Ovary (tissue), 9 donors: ENCODE results near the gene SCUBE3. TPM values are rescaled to one million over a fixed set of nuclear protein-coding genes. Genes with fewer than 3 reads are reported as not detected.

Experiments
- DNase-seq, 5 donors: peaks; one replicate each; pipeline ENCODE4 v3.0.0-alpha.2; 2019 to 2020
- H3K27ac ChIP-seq, 2 donors: fragments of 200-600 bp; one replicate each; pipeline versions ENCODE4 v1.5.1 to v1.8.0; 2019 to 2022
- H3K27me3 ChIP-seq: fragments of 200-600 bp; one replicate; pipeline ENCODE4 v1.8.0; 2022
- H3K36me3 ChIP-seq: fragments of 200-600 bp; sonication (generic); one replicate; pipeline ENCODE4 v1.5.1; 2019
- H3K4me1 ChIP-seq: one replicate; pipeline ENCODE4 v1.8.1; 2013; ENCODE audit warnings: mild to moderate bottlenecking, moderate library complexity; ENCODE audit not compliant: insufficient read depth
- H3K4me3 ChIP-seq: fragments of 200-600 bp; sonication (generic); one replicate; pipeline ENCODE4 v1.5.1; 2017
- H3K9me3 ChIP-seq, 2 donors: fragments of 200-600 bp in 1 of 2; sonication (generic) in 1 of 2; one replicate each; pipeline versions ENCODE4 v1.5.1 to v1.8.1; 2013 to 2019; ENCODE audit warnings: mild to moderate bottlenecking in 1 of 2, moderate library complexity in 1 of 2
- CTCF ChIP-seq, 3 donors: fragments of 450-650 bp in 2 of 3; fragments of 200-600 bp in 1 of 3; IDR thresholded peaks; one replicate each; pipeline versions ENCODE4 v1.5.1 to v1.8.0; 2016 to 2022; ENCODE audit warnings: antibody characterized with exemption in 3 of 3, mild to moderate bottlenecking in 1 of 3
- EP300 ChIP-seq: sonication (generic); formaldehyde crosslinking; IDR thresholded peaks from one replicate; pipeline ENCODE4 v1.6.1; 2017; ENCODE audit warnings: antibody characterized with exemption
- POLR2A ChIP-seq: fragments of 450-650 bp; IDR thresholded peaks from one replicate; pipeline ENCODE4 v1.6.1; 2017; ENCODE audit warnings: antibody characterized with exemption, mild to moderate bottlenecking, moderate library complexity
- WGBS, 3 donors: extraction: QIAGEN DNeasy Blood & Tissue Kit in 1 of 3; methylation state at CpG; one replicate each; pipeline versions ENCODE4 v1.1.5 to v1.1.7; 2013 to 2017; 5-methylcytosine and 5-hydroxymethylcytosine counted together
- intact Hi-C, 4 donors: fragments of 100-400 bp; cut with DNase I; formaldehyde crosslinking; loops; one replicate each; pipeline versions ENCODE4 v1.11.0 to v1.15.1; 2022 to 2023
- polyA plus RNA-seq, 2 donors: library from polyadenylated mRNA; stranded (reverse); fragments of 200-250 nt in 1 of 2; fragments of 350-450 nt in 1 of 2; fragmentation: Illumina TruSeq in 1 of 2; extraction: RNeasy Lipid Tissue Mini Kit (QIAGEN cat#74804) in 1 of 2; gene quantifications; one replicate each; pipeline ENCODE4 v1.2.3, GENCODE V29; 2013 to 2014
- total RNA-seq, 7 donors: library from RNA; depleted of rRNA in 2 of 7; stranded (reverse); fragments of >200 nt in 2 of 7; fragmentation: NEBNext Ultra II Directional in 3 of 7; extraction: Animal tissue kit (Norgen Biotek cat#: 25700) in 3 of 7; gene quantifications; one replicate each; pipeline versions ENCODE4 v1.1.0 to v1.2.4, GENCODE V29; 2016 to 2023
- donor health status: DM: no; HTN: no; CAD: no; lungs with moderate emphysema.
- donor health status: DM: no; HTN: no; CAD: no.
- donor health status: Bipolar disorder and iron deficiency.
- donor health status: DM: yes; HTN: yes; CAD: no.
- donor health status: DM: no; HTN: no; CAD: no.
- donor health status: DM: yes; HTN: yes; CAD: no.

The SCUBE3 gene
- total and polyA plus RNA-seq, 9 donors: 0.08 to 3.1 (median 0.18) TPM; not detected in 1

GRCh38 chr6:35223396-35223795 lies 9.6 kb downstream of the SCUBE3 start:
- intact Hi-C loops: loop anchor here in 1 of 4 donors (5.0 kb wide), 1 partner anchor 1264 kb away; no protein-coding TSS in a partner anchor
- H3K4me1 ChIP-seq: no peaks in the 10 kb centered on the region
- TF ChIP-seq CTCF (IDR thresholded peaks at IDR 0.05) (no peak), POLR2A (no peak), EP300 (no peak)
- WGBS, 3 donors: 76 to 92% (median 79%) methylated on average over 2 of the region's 2 CpGs
- DNase-seq: no peak
- H3K4me3 ChIP-seq: no peak overlapping the region
- no peaks in the 10 kb centered on the region for H3K27me3 ChIP-seq
- H3K36me3 ChIP-seq: no peaks in the 10 kb centered on the region
- no peaks in the 10 kb centered on the region for H3K9me3 ChIP-seq
- no peak overlapping the region for H3K27ac ChIP-seq

GRCh38 chr6:35224720-35225119 lies 11.0 kb downstream of the SCUBE3 start:
- TF ChIP-seq POLR2A (no peak), CTCF (IDR thresholded peaks at IDR 0.05) (no peak), EP300 (no peak)
- no peak overlapping the region for H3K27ac ChIP-seq

GRCh38 chr6:35228481-35228880 lies 14.7 kb downstream of the SCUBE3 start:
- Histone ChIP-seq H3K4me1 (peaks cover 4% of the 10 kb centered on the region), H3K27me3 (no peaks in the 10 kb centered on the region), H3K36me3 (no peaks in the 10 kb centered on the region), H3K27ac (no peak overlapping the region), H3K4me3 (no peak overlapping the region), H3K9me3 (no peaks in the 10 kb centered on the region)
- no peak for DNase-seq
- WGBS, 3 donors: 86 to 95% (median 88%) methylated on average over 6 of the region's 6 CpGs
- TF ChIP-seq CTCF (IDR thresholded peaks at IDR 0.05) (no peak), EP300 (no peak), POLR2A (no peak)
- intact Hi-C loops: no loop called here

More at GRCh38 chr6:35224720-35225119, 11.0 kb downstream of the SCUBE3 start:
- H3K4me3 ChIP-seq: no peak overlapping the region
- intact Hi-C loops: loop anchor here in 1 of 4 donors (5.0 kb wide), 1 partner anchor 1263 kb away; no protein-coding TSS in a partner anchor
- H3K27me3 ChIP-seq: no peaks in the 10 kb centered on the region
- H3K36me3 ChIP-seq: no peaks in the 10 kb centered on the region
- WGBS, 3 donors: 87 to 90% (median 89%) methylated on average over 4 of the region's 4 CpGs
- no peak for DNase-seq
- no peaks in the 10 kb centered on the region for H3K9me3 ChIP-seq
- H3K4me1 ChIP-seq: no peaks in the 10 kb centered on the region

- Histone ChIP-seq H3K4me1 (peaks cover 4% of the 10 kb centered on the region), H3K36me3 (no peaks in the 10 kb centered on the region), H3K27ac (no peak overlapping the region), H3K27me3 (no peaks in the 10 kb centered on the region), H3K9me3 (no peaks in the 10 kb centered on the region), H3K4me3 (no peak overlapping the region)
- intact Hi-C loops: no loop called here
- no peak for DNase-seq
- 82 to 90% (median 86%) methylated on average over 5 of the region's 5 CpGs for WGBS, 3 donors
- TF ChIP-seq EP300 (no peak), CTCF (IDR thresholded peaks at IDR 0.05) (no peak), POLR2A (no peak)
Measured at GRCh38 chr6:35229304-35229703, 15.5 kb downstream of the SCUBE3 start.
